Mesenchymal stem cell (in vitro differentiated cells and primary cell): ENCODE results near the gene TSPAN15.
A peak's percentile ranks its signal among the peaks of the same experiment; 100 is the strongest.
"Not testable (repeated sequence)": the region's sequence is repeated elsewhere in the genome, so short reads cannot be mapped to it uniquely, and the experiment has no call there.

ENCODE experiments used
- DNase-seq: peaks from one replicate; pipeline ENCODE4 v3.0.0-alpha.2; 2013
- H2AFZ ChIP-seq: one replicate; pipeline ENCODE4 v1.6.1; 2013; ENCODE audit warnings: low read depth, mild to moderate bottlenecking, control low read depth, inconsistent platforms, low read length, moderate library complexity
- H2AK5ac ChIP-seq: 2 replicates; pipeline ENCODE4 v1.6.1; 2013; ENCODE audit warnings: low read length, moderate library complexity, mild to moderate bottlenecking, inconsistent platforms; ENCODE audit not compliant: severe bottlenecking
- H2BK120ac ChIP-seq: one replicate; pipeline ENCODE4 v1.6.1; 2013; ENCODE audit warnings: low read depth, mild to moderate bottlenecking, inconsistent platforms, low read length, moderate library complexity
- H2BK12ac ChIP-seq, 2 experiments: one replicate each; pipeline ENCODE4 v1.6.1; 2013; ENCODE audit warnings: inconsistent platforms in 2 of 2, low read length in 2 of 2, mild to moderate bottlenecking in 2 of 2, moderate library complexity in 2 of 2, control low read depth in 1 of 2
- H2BK15ac ChIP-seq: one replicate; pipeline ENCODE4 v1.6.1; 2013; ENCODE audit warnings: mild to moderate bottlenecking, low read depth, inconsistent platforms; ENCODE audit not compliant: poor library complexity, severe bottlenecking
- H2BK5ac ChIP-seq: 2 replicates; pipeline ENCODE4 v1.6.1; 2013; ENCODE audit warnings: low read depth, mild to moderate bottlenecking, low read length, control low read depth, inconsistent platforms; ENCODE audit not compliant: poor library complexity, severe bottlenecking
- H3K14ac ChIP-seq, 2 experiments: one replicate each; pipeline ENCODE4 v1.6.1; 2013; ENCODE audit warnings: inconsistent platforms in 2 of 2, low read length in 2 of 2, control low read depth in 1 of 2, mild to moderate bottlenecking in 1 of 2, moderate library complexity in 1 of 2
- H3K18ac ChIP-seq, 2 experiments: one replicate each; pipeline ENCODE4 v1.6.1; 2013; ENCODE audit warnings: inconsistent platforms in 2 of 2, low read length in 2 of 2, control low read depth in 1 of 2, low read depth in 1 of 2, mild to moderate bottlenecking in 1 of 2
- H3K23ac ChIP-seq, 2 experiments: one replicate each; pipeline ENCODE4 v1.6.1; 2013; ENCODE audit warnings: inconsistent platforms in 2 of 2, low read length in 2 of 2, mild to moderate bottlenecking in 2 of 2, moderate library complexity in 2 of 2, control low read depth in 1 of 2
- H3K27ac ChIP-seq: 2 replicates; pipeline ENCODE4 v1.5.1; 2013; ENCODE audit warnings: mild to moderate bottlenecking, moderate library complexity, low read length, control low read depth, inconsistent platforms; ENCODE audit not compliant: poor library complexity, severe bottlenecking
- H3K27me3 ChIP-seq, 2 experiments: 2 replicates each; pipeline versions ENCODE4 v1.6.1 to v1.7.0; 2013; ENCODE audit warnings: low read length in 2 of 2, mild to moderate bottlenecking in 2 of 2, moderate library complexity in 2 of 2, control low read depth in 1 of 2, inconsistent platforms in 1 of 2; ENCODE audit not compliant: control insufficient read depth in 1 of 2, insufficient read depth in 1 of 2
- H3K36me3 ChIP-seq, 2 experiments: 2 replicates each; pipeline versions ENCODE4 v1.6.1 to v1.7.0; 2013; ENCODE audit warnings: low read length in 2 of 2, control low read depth in 1 of 2, inconsistent platforms in 1 of 2, low read depth in 1 of 2, mild to moderate bottlenecking in 1 of 2; ENCODE audit not compliant: insufficient read depth in 2 of 2, control insufficient read depth in 1 of 2
- H3K4ac ChIP-seq, 2 experiments: one replicate each; pipeline ENCODE4 v1.6.1; 2013; ENCODE audit warnings: inconsistent platforms in 2 of 2, low read length in 2 of 2, mild to moderate bottlenecking in 2 of 2, moderate library complexity in 2 of 2, control low read depth in 1 of 2, low read depth in 1 of 2
- H3K4me1 ChIP-seq: 2 replicates; pipeline ENCODE4 v1.6.1; 2013; ENCODE audit warnings: low read depth, low read length, control low read depth; ENCODE audit not compliant: control insufficient read depth, insufficient read depth
- H3K4me2 ChIP-seq: 2 replicates; pipeline ENCODE4 v1.6.1; 2013; ENCODE audit warnings: low read length, mild to moderate bottlenecking, inconsistent platforms; ENCODE audit not compliant: poor library complexity, severe bottlenecking
- H3K4me3 ChIP-seq, 2 experiments: 2 replicates each; pipeline versions ENCODE4 v1.5.1 to v1.7.0; 2013; ENCODE audit warnings: low read length in 2 of 2, mild to moderate bottlenecking in 2 of 2, control low read depth in 1 of 2, low read depth in 1 of 2; ENCODE audit not compliant: insufficient read depth in 1 of 2
- H3K79me1 ChIP-seq: replicated peaks from 2 replicates; pipeline ENCODE4 v1.6.1; 2013; ENCODE audit warnings: mild to moderate bottlenecking, control low read depth, low read length, inconsistent platforms; ENCODE audit not compliant: poor library complexity, severe bottlenecking
- H3K9ac ChIP-seq: 2 replicates; pipeline ENCODE4 v1.7.0; 2013; ENCODE audit warnings: mild to moderate bottlenecking, low read length, moderate library complexity
- H3K9me3 ChIP-seq: 2 replicates; pipeline ENCODE4 v1.7.0; 2013; ENCODE audit warnings: mild to moderate bottlenecking, low read length; ENCODE audit not compliant: control insufficient read depth
- H4K8ac ChIP-seq: one replicate; pipeline ENCODE4 v1.6.1; 2013; ENCODE audit warnings: inconsistent platforms, mild to moderate bottlenecking, low read length, moderate library complexity
- H4K91ac ChIP-seq: one replicate; pipeline ENCODE4 v1.6.1; 2013; ENCODE audit warnings: mild to moderate bottlenecking, low read length, inconsistent platforms
- WGBS: methylation state at CpG from one replicate; pipeline ENCODE4 v1.1.7; 2013; ENCODE audit warnings: mixed read lengths; 5-methylcytosine and 5-hydroxymethylcytosine counted together

The TSPAN15 gene

GRCh38 chr10:69446229-69446628 lies 5.0 kb upstream of the TSPAN15 start:
- Histone ChIP-seq H3K9ac (no peak overlapping the region), H3K4me2 (no peak overlapping the region), H4K91ac (no peak overlapping the region), H3K23ac (no peak overlapping the region), H3K14ac (no peak overlapping the region), H2AFZ (no peak overlapping the region), H3K4me1 (peaks cover 6% of the 10 kb centered on the region), H3K4me3 (no peak overlapping the region), H3K27me3 (peaks cover 0 to 4% of the 10 kb centered on the region in 2 experiments), H4K8ac (no peak overlapping the region), H3K79me1 (no peaks in the 10 kb centered on the region), H2AK5ac (no peak overlapping the region), H3K27ac (peak overlapping the region; percentile 43), H2BK15ac (no peak overlapping the region), H3K4ac (no peak overlapping the region), H3K9me3 (no peaks in the 10 kb centered on the region), H2BK5ac (no peak overlapping the region), H2BK120ac (peak overlapping the region; percentile 56), H3K18ac (peak overlapping the region; percentile 23 to 37), H3K36me3 (no peaks in the 10 kb centered on the region), H2BK12ac (peak overlapping the region in 1 of 2 experiments; percentile 4)
- DNase-seq: no peak

GRCh38 chr10:69446650-69447151 lies 4.6 kb upstream of the TSPAN15 start:
- Histone ChIP-seq H3K4me3 (no peak overlapping the region), H3K4ac (no peak overlapping the region), H2BK12ac (peak overlapping the region in 1 of 2 experiments; percentile 4), H3K4me1 (peaks cover 7% of the 10 kb centered on the region), H3K79me1 (peaks cover 2% of the 10 kb centered on the region), H3K27me3 (peaks cover 0 to 7% of the 10 kb centered on the region in 2 experiments), H3K4me2 (no peak overlapping the region), H3K14ac (no peak overlapping the region), H3K18ac (peak overlapping the region; percentile 23 to 37), H4K91ac (no peak overlapping the region), H2AFZ (no peak overlapping the region), H2BK5ac (no peak overlapping the region), H4K8ac (no peak overlapping the region), H2AK5ac (no peak overlapping the region), H3K23ac (no peak overlapping the region), H3K9me3 (no peaks in the 10 kb centered on the region), H3K9ac (no peak overlapping the region), H2BK120ac (no peak overlapping the region), H2BK15ac (no peak overlapping the region), H3K27ac (peak overlapping the region; percentile 43), H3K36me3 (no peaks in the 10 kb centered on the region)
- 0% methylated on average over 3 of the region's 3 CpGs for WGBS
- peak; percentile 91 for DNase-seq

- Histone ChIP-seq H4K91ac (no peak overlapping the region), H3K27ac (no peak overlapping the region), H3K79me1 (peaks cover 5% of the 10 kb centered on the region), H3K27me3 (peaks cover 0 to 27% of the 10 kb centered on the region in 2 experiments), H3K9me3 (no peaks in the 10 kb centered on the region), H3K23ac (no peak overlapping the region), H4K8ac (no peak overlapping the region), H2AFZ (no peak overlapping the region), H3K36me3 (no peaks in the 10 kb centered on the region), H2AK5ac (no peak overlapping the region), H3K4me1 (peaks cover 12% of the 10 kb centered on the region), H2BK120ac (peak overlapping the region; percentile 54), H3K14ac (no peak overlapping the region), H3K4ac (peak overlapping the region; percentile 19 to 57), H2BK5ac (no peak overlapping the region), H3K4me3 (no peak overlapping the region), H3K9ac (no peak overlapping the region), H3K4me2 (no peak overlapping the region), H2BK15ac (no peak overlapping the region), H3K18ac (no peak overlapping the region), H2BK12ac (peak overlapping the region; percentile 38 to 73)
- DNase-seq: peak; percentile 85
- 0% methylated on average over 1 of the region's 1 CpG for WGBS
These were observed 1.4 kb upstream of the TSPAN15 start for GRCh38 chr10:69449841-69450240.

- H2BK15ac ChIP-seq: not testable (repeated sequence)
- WGBS: 86% methylated on average over 16 of the region's 16 CpGs
These were observed 870 bp upstream of the TSPAN15 start for GRCh38 chr10:69450395-69450794.

More at GRCh38 chr10:69450395-69450794, 870 bp upstream of the TSPAN15 start:
- H3K4me2 ChIP-seq, H2BK120ac ChIP-seq, H4K8ac ChIP-seq, H3K79me1 ChIP-seq, H3K4me3 ChIP-seq, DNase-seq, H3K9ac ChIP-seq, H2BK12ac ChIP-seq, H2AK5ac ChIP-seq, H3K27ac ChIP-seq, H2AFZ ChIP-seq, H3K18ac ChIP-seq, H2BK5ac ChIP-seq, H4K91ac ChIP-seq, H3K9me3 ChIP-seq, H3K36me3 ChIP-seq, H3K14ac ChIP-seq, H3K4ac ChIP-seq, H3K23ac ChIP-seq: not testable (repeated sequence)
- Histone ChIP-seq H3K27me3 (peaks cover 0 to 27% of the 10 kb centered on the region in 2 experiments), H3K4me1 (peaks cover 12% of the 10 kb centered on the region)
